Stomach (tissue), 9 donors: ENCODE measurements around the gene GOLGA1. TPM values are rescaled to one million over a fixed set of nuclear protein-coding genes. Genes with fewer than 3 reads are reported as not detected.
"Not testable (repeated sequence)": the region's sequence is repeated elsewhere in the genome, so short reads cannot be mapped to it uniquely, and the experiment has no call there.

Source experiments
- DNase-seq, 2 donors: peaks; one replicate each; pipeline versions ENCODE4 v3.0.0 to v3.0.0-alpha.2; 2013 to 2019
- H3K27ac ChIP-seq, 5 donors: fragments of 200-600 bp in 4 of 5; sonication (generic) in 4 of 5; one replicate each; pipeline ENCODE4 v1.5.1; 2013 to 2019; ENCODE audit warnings: mild to moderate bottlenecking in 1 of 5, moderate library complexity in 1 of 5
- H3K27me3 ChIP-seq, 3 donors: fragments of 200-600 bp; sonication (generic); one replicate each; pipeline ENCODE4 v1.5.1; 2017 to 2019; ENCODE audit warnings: mixed run types in 1 of 3
- H3K36me3 ChIP-seq, 4 donors: fragments of 200-600 bp; sonication (generic); 1 replicate in 3 of 4; 2 replicates in 1 of 4; pipeline ENCODE4 v1.5.1; 2016 to 2019
- H3K4me1 ChIP-seq, 4 donors: fragments of 200-600 bp; sonication (generic); one replicate each; pipeline ENCODE4 v1.5.1; 2016 to 2019
- H3K4me3 ChIP-seq, 4 donors: fragments of 200-600 bp; sonication (generic) in 3 of 4; one replicate each; pipeline ENCODE4 v1.5.1; 2016 to 2019; ENCODE audit warnings: mild to moderate bottlenecking in 1 of 4
- H3K9me3 ChIP-seq, 4 donors: fragments of 200-600 bp; sonication (generic); one replicate each; pipeline ENCODE4 v1.5.1; 2016 to 2019
- CTCF ChIP-seq, 7 experiments: fragments of 450-650 bp in 4 of 7; fragments of 200-600 bp in 3 of 7; sonication (generic) in 3 of 7; IDR thresholded peaks; one replicate each; pipeline ENCODE4 v1.5.1; 2016 to 2019; ENCODE audit warnings: antibody characterized with exemption in 7 of 7, control low read depth in 2 of 7, mild to moderate bottlenecking in 1 of 7
- EP300 ChIP-seq: sonication (generic); formaldehyde crosslinking; IDR thresholded peaks from one replicate; pipeline ENCODE4 v1.6.1; 2017; ENCODE audit warnings: antibody characterized with exemption
- POLR2A ChIP-seq, 4 donors: fragments of 450-650 bp; IDR thresholded peaks; one replicate each; pipeline ENCODE4 v1.6.1; 2016; ENCODE audit warnings: antibody characterized with exemption in 4 of 4, control low read depth in 2 of 4, mild to moderate bottlenecking in 1 of 4, moderate library complexity in 1 of 4
- POLR2AphosphoS5 ChIP-seq, 3 donors: sonication (generic); formaldehyde crosslinking; IDR thresholded peaks; one replicate each; pipeline ENCODE4 v1.6.1; 2016; ENCODE audit warnings: antibody characterized with exemption in 3 of 3
- WGBS, 5 donors: extraction: QIAGEN DNeasy Blood & Tissue Kit in 3 of 5; methylation state at CpG; one replicate each; pipeline versions ENCODE4 v1.1.5 to v1.1.7; 2013 to 2018; 5-methylcytosine and 5-hydroxymethylcytosine counted together
- intact Hi-C: fragments of 100-400 bp; cut with DNase I; formaldehyde crosslinking; loops from one replicate; pipeline ENCODE4 v1.15.1; 2023; ENCODE audit warnings: low total_unique reads
- polyA plus RNA-seq, 3 donors: library from polyadenylated mRNA; stranded (reverse); fragments of 200-250 nt; gene quantifications; one replicate each; pipeline ENCODE4 v1.2.3, GENCODE V29; 2013
- total RNA-seq, 5 donors: library from RNA; depleted of rRNA; stranded (reverse); fragments of >200 nt; gene quantifications; one replicate each; pipeline versions ENCODE4 v1.1.0 to v1.2.3, GENCODE V29; 2014 to 2016
- donor health status: healthy with polysubstance abuse.
- donor health status: Bipolar disorder and iron deficiency.
- donor health status: healthy.

Gene GOLGA1
- total and polyA plus RNA-seq, 8 donors = 4.1 to 88.4 (median 18.1) TPM

GRCh38 chr9:124840300-124840833 lies 100.5 kb downstream of the GOLGA1 start:
- intact Hi-C loops = no loop called here
- H3K36me3 ChIP-seq = no peaks in the 10 kb centered on the region
- WGBS, 5 donors = 63 to 71% (median 66%) methylated on average over 15 to 18 of the region's 18 CpGs
- TF ChIP-seq POLR2A (IDR thresholded peaks at IDR 0.05) (no peak), EP300 (no peak), CTCF (IDR thresholded peaks at IDR 0.05) (no peak), POLR2AphosphoS5 (IDR thresholded peaks at IDR 0.05) (no peak)
- H3K9me3 ChIP-seq = no peaks in the 10 kb centered on the region
- no peak overlapping the region for H3K27ac ChIP-seq
- peaks cover 0 to 15% (median 0%) of the 10 kb centered on the region in 3 donors for H3K27me3 ChIP-seq
- DNase-seq = peak in 1 of 2 donors; percentile 59
- peaks cover 2 to 14% (median 7%) of the 10 kb centered on the region in 4 donors for H3K4me1 ChIP-seq
- H3K4me3 ChIP-seq = no peak overlapping the region

GRCh38 chr9:124839612-124840299 lies 101.1 kb downstream of the GOLGA1 start:
- Histone ChIP-seq H3K4me3 (no peak overlapping the region), H3K27me3 (peaks cover 0 to 15% (median 0%) of the 10 kb centered on the region in 3 donors), H3K36me3 (no peaks in the 10 kb centered on the region), H3K9me3 (no peaks in the 10 kb centered on the region), H3K4me1 (peaks cover 8 to 20% (median 14%) of the 10 kb centered on the region in 4 donors), H3K27ac (no peak overlapping the region)
- intact Hi-C loops = no loop called here
- DNase-seq = peak in 1 of 2 donors; percentile 78
- TF ChIP-seq CTCF (IDR thresholded peaks at IDR 0.05) (peak in 4 of 7 experiments; percentile 14 to 47 (median 22)), EP300 (no peak)
- 57 to 63% (median 61%) methylated on average over 10 to 12 of the region's 12 CpGs for WGBS, 5 donors

- peaks cover 0 to 15% (median 0%) of the 10 kb centered on the region in 3 donors for H3K27me3 ChIP-seq
- H3K27ac ChIP-seq, DNase-seq, H3K9me3 ChIP-seq, H3K36me3 ChIP-seq, intact Hi-C loops: not testable (repeated sequence)
- peaks cover 9 to 27% (median 19%) of the 10 kb centered on the region in 4 donors for H3K4me1 ChIP-seq
- H3K4me3 ChIP-seq = peak overlapping the region in 2 of 4 donors; percentile 15 to 32
- WGBS, 5 donors = 67 to 84% (median 78%) methylated on average over 9 to 42 of the region's 52 CpGs
These were observed 102.2 kb downstream of the GOLGA1 start for GRCh38 chr9:124838567-124839275.

GRCh38 chr9:124838132-124838531 lies 102.8 kb downstream of the GOLGA1 start:
- Histone ChIP-seq H3K4me1 (peaks cover 9 to 27% (median 19%) of the 10 kb centered on the region in 4 donors), H3K27me3 (peaks cover 0 to 15% (median 0%) of the 10 kb centered on the region in 3 donors)
- DNase-seq, H3K27ac ChIP-seq, H3K4me3 ChIP-seq, H3K36me3 ChIP-seq, intact Hi-C loops, H3K9me3 ChIP-seq: not testable (repeated sequence)
- WGBS, 5 donors = 47 to 66% (median 60%) methylated on average over 5 of the region's 5 CpGs

GRCh38 chr9:124835026-124835557 lies 105.8 kb downstream of the GOLGA1 start:
- Histone ChIP-seq H3K4me3 (no peak overlapping the region), H3K36me3 (no peaks in the 10 kb centered on the region), H3K27ac (peak overlapping the region; percentile 11 to 74 (median 39)), H3K27me3 (peaks cover 0 to 11% (median 0%) of the 10 kb centered on the region in 3 donors), H3K4me1 (peaks cover 12 to 36% (median 27%) of the 10 kb centered on the region in 4 donors), H3K9me3 (no peaks in the 10 kb centered on the region)
- no peak for TF ChIP-seq POLR2A (IDR thresholded peaks at IDR 0.05)
- no peak for TF ChIP-seq POLR2AphosphoS5 (IDR thresholded peaks at IDR 0.05)
- TF ChIP-seq EP300 = no peak
- no peak for TF ChIP-seq CTCF (IDR thresholded peaks at IDR 0.05)
- peak; percentile 89 to 95 for DNase-seq
- 16 to 33% (median 30%) methylated on average over 9 to 13 of the region's 13 CpGs for WGBS, 5 donors
- intact Hi-C loops = no loop called here
